HepG2 (cell line): ENCODE results near the gene KRT1. TPM values are rescaled to one million over a fixed set of nuclear protein-coding genes. Genes with fewer than 3 reads are reported as not detected.

Experiments used
- ATAC-seq: fragments of 200-7000 bp; cut with Tn5 transposase; 3 replicates; pipeline ENCODE4 v1.9.1; 2020; ENCODE audit warnings: mild to moderate bottlenecking, moderate library complexity
- BruUV-seq: library from RNA; stranded (reverse); fragments of 400-500 nt; replicated peaks from 2 replicates; lab custom pipeline; 2021; lab: Mats Ljungman, UMichigan
- CTCF ChIA-PET: fragments of 300-600 bp; formaldehyde crosslinking; extraction: SDS; loops from one replicate; lab custom pipeline; 2021; ENCODE audit warnings: low total read pairs, inconsistent platforms, low intra/inter-chr PET ratio; lab: Yijun Ruan, JAX
- POLR2A ChIA-PET: fragments of 350-600 bp; sonication (Branson Sonifier 250); formaldehyde crosslinking; loops from one replicate; lab custom pipeline; 2020; ENCODE audit warnings: antibody characterized with exemption, inconsistent platforms; lab: Yijun Ruan, JAX
- DNase-seq: peaks from one replicate; pipeline ENCODE4 v3.0.0-alpha.2; 2015; ENCODE audit warnings: low spot score
- FAIRE-seq: peaks from 3 replicates; lab custom pipeline; 2011; peaks lifted over from hg19 to GRCh38; lab: Jason Lieb, UNC
- H2AFZ ChIP-seq: one replicate; pipeline ENCODE4 v1.6.1; 2011; ENCODE audit warnings: low read length, inconsistent platforms
- H3K27ac ChIP-seq: fragments of 300-600 bp; 3 replicates; pipeline ENCODE4 v1.8.0; 2011; ENCODE audit warnings: mixed run types, mild to moderate bottlenecking, mixed read lengths, low read length, inconsistent platforms; ENCODE audit not compliant: insufficient read depth; ENCODE audit errors: extremely low read length
- H3K27me3 ChIP-seq, 2 experiments: fragments of 200-600 bp in 1 of 2; 2 replicates in 1 of 2; 3 replicates in 1 of 2; pipeline versions ENCODE4 v1.6.0 to v1.8.0; 2011; ENCODE audit warnings: low read length in 2 of 2, mild to moderate bottlenecking in 2 of 2, moderate library complexity in 2 of 2, inconsistent platforms in 1 of 2; ENCODE audit not compliant: insufficient read depth in 2 of 2, control insufficient read depth in 1 of 2
- H3K36me3 ChIP-seq, 2 experiments: fragments of 200-600 bp in 1 of 2; replicated peaks in 1 of 2; 2 replicates in 1 of 2; 3 replicates in 1 of 2; pipeline versions ENCODE4 v1.5.1 to v1.8.0; 2011; ENCODE audit warnings: low read length in 2 of 2, inconsistent platforms in 1 of 2; ENCODE audit not compliant: insufficient read depth in 2 of 2, control insufficient read depth in 1 of 2
- H3K4me1 ChIP-seq: 2 replicates; pipeline ENCODE4 v1.5.1; 2012; ENCODE audit warnings: low read length, inconsistent platforms; ENCODE audit not compliant: insufficient read depth
- H3K4me2 ChIP-seq: 2 replicates; pipeline ENCODE4 v1.6.0; 2011; ENCODE audit warnings: low read depth, low read length, inconsistent platforms
- H3K4me3 ChIP-seq, 3 experiments: fragments of 200-600 bp in 1 of 3; sonication (generic), shearing (Covaris generic) in 1 of 3; replicated peaks in 1 of 3; 2 replicates each; pipeline ENCODE4 v1.5.1; 2011 to 2016; ENCODE audit warnings: low read length in 3 of 3, inconsistent platforms in 2 of 3, low read depth in 2 of 3, mild to moderate bottlenecking in 2 of 3, control low read depth in 1 of 3, mixed read lengths in 1 of 3; ENCODE audit not compliant: insufficient read depth in 1 of 3
- H3K79me2 ChIP-seq: one replicate; pipeline ENCODE4 v1.6.1; 2011; ENCODE audit warnings: low read length, inconsistent platforms; ENCODE audit not compliant: insufficient read depth
- H3K9ac ChIP-seq: 2 replicates; pipeline ENCODE4 v1.6.0; 2011; ENCODE audit warnings: mild to moderate bottlenecking, low read depth, low read length, inconsistent platforms; ENCODE audit not compliant: insufficient read depth
- H3K9me3 ChIP-seq: 2 replicates; pipeline ENCODE4 v1.5.1; 2012; ENCODE audit warnings: mild to moderate bottlenecking, low read length
- H4K20me1 ChIP-seq: 2 replicates; pipeline ENCODE4 v1.6.0; 2011; ENCODE audit warnings: inconsistent platforms, mild to moderate bottlenecking, low read length, moderate library complexity; ENCODE audit not compliant: insufficient read depth
- ARID3A ChIP-seq: IDR thresholded peaks from 2 replicates; pipeline ENCODE4 v1.6.1; 2012; ENCODE audit warnings: low read depth, low read length, improper control_type of control experiment
- E2F1 ChIP-seq: sonication (generic); formaldehyde crosslinking; IDR thresholded peaks from 2 replicates; pipeline ENCODE4 v1.5.0; 2020; ENCODE audit warnings: missing genetic modification reagents
- HOXA3 ChIP-seq: sonication (generic); formaldehyde crosslinking; IDR thresholded peaks from 2 replicates; pipeline ENCODE4 v1.5.0; 2020; ENCODE audit warnings: missing genetic modification reagents
- MLX ChIP-seq: IDR thresholded peaks from 2 replicates; pipeline ENCODE4 v1.6.1; 2016
- PRDM4 ChIP-seq: sonication (generic); formaldehyde crosslinking; IDR thresholded peaks from 2 replicates; pipeline ENCODE4 v1.9.0; 2021; ENCODE audit warnings: missing genetic modification reagents, borderline replicate concordance
- SMAD3 ChIP-seq: sonication (generic); formaldehyde crosslinking; IDR thresholded peaks from 2 replicates; pipeline ENCODE4 v1.4.0; 2020; ENCODE audit warnings: missing genetic modification reagents
- SYNCRIP ChIP-seq: fragments of 200-400 bp; formaldehyde crosslinking; IDR thresholded peaks from 2 replicates; pipeline ENCODE4 v1.6.1; 2018; ENCODE audit warnings: mild to moderate bottlenecking, low read depth, low read length; ENCODE audit not compliant: insufficient read depth
- TBL1XR1 ChIP-seq: fragments of 150-350 bp; IDR thresholded peaks from 2 replicates; pipeline ENCODE4 v1.6.1; 2014; ENCODE audit warnings: borderline replicate concordance, low read length; ENCODE audit not compliant: partially characterized antibody
- TP53 ChIP-seq: sonication (generic); formaldehyde crosslinking; conservative IDR thresholded peaks from 2 replicates; pipeline ENCODE4 v1.4.0; 2020; ENCODE audit warnings: missing genetic modification reagents
- ZNF556 ChIP-seq: sonication (generic); formaldehyde crosslinking; IDR thresholded peaks from 2 replicates; pipeline ENCODE4 v1.4.0; 2020; ENCODE audit warnings: mild to moderate bottlenecking, missing genetic modification reagents, borderline replicate concordance
- ZNF597 ChIP-seq: sonication (generic); formaldehyde crosslinking; IDR thresholded peaks from 2 replicates; pipeline ENCODE4 v1.5.0; 2020; ENCODE audit warnings: missing genetic modification reagents
- ZNF816 ChIP-seq: sonication (generic); formaldehyde crosslinking; IDR thresholded peaks from 2 replicates; pipeline ENCODE4 v1.8.0; 2022; ENCODE audit warnings: missing genetic modification reagents, mild to moderate bottlenecking, borderline replicate concordance
- WGBS: methylation state at CpG from one replicate; pipeline ENCODE4 v1.1.6; 2017; ENCODE audit warnings: low lambda C conversion rate; 5-methylcytosine and 5-hydroxymethylcytosine counted together
- in situ Hi-C: cut with HindIII; loops from 2 replicates; pipeline ENCODE4 v1.10.0; 2017; ENCODE audit warnings: low pct_unique_long_range_greater_than_20kb; ENCODE audit not compliant: extremely low pct_ligation_motif_present
- intact Hi-C: fragments of 100-400 bp; cut with micrococcal nuclease; formaldehyde crosslinking; loops from one replicate; pipeline ENCODE4 v1.10.0; 2022; ENCODE audit not compliant: unreplicated experiment
- polyA plus RNA-seq, 8 experiments: library from polyadenylated mRNA; depleted of rRNA in 3 of 8; stranded (reverse) in 7 of 8; unstranded in 1 of 8; fragments of >200 nt; fragmentation: Illumina TruSeq in 4 of 8; extraction: Trizol in 4 of 8; gene quantifications; 2 replicates each; pipeline versions ENCODE4 v1.2.1 to v1.2.3, GENCODE V29; 2011 to 2016; ENCODE audit warnings: low read depth in 4 of 8, missing spikeins in 1 of 8, mixed read lengths in 1 of 8; ENCODE audit not compliant: insufficient read depth in 1 of 8
- total RNA-seq, 5 experiments: library from RNA; depleted of rRNA; stranded (reverse); fragments of >200 nt; fragmentation: Illumina TruSeq; extraction: Trizol; gene quantifications; 2 replicates each; pipeline ENCODE4 v1.2.3, GENCODE V29; 2016; ENCODE audit warnings: low read depth in 1 of 5
- TF ChIP-seq, protein P1 (sequence below): sonication (generic); formaldehyde crosslinking; IDR thresholded peaks from 2 replicates; pipeline ENCODE4 v1.5.1; 2020; ENCODE audit warnings: mild to moderate bottlenecking, missing genetic modification reagents, moderate library complexity

The KRT1 gene
- total and polyA plus RNA-seq, 2 of the 13 experiments (the other 11 are each of a cell fraction or from before 2014, with no cell fraction given): not detected

- TF ChIP-seq ARID3A: no peak
Observed at GRCh38 chr12:52690351-52691075, 10.3 kb upstream of the KRT1 start (continued).

DNA sequence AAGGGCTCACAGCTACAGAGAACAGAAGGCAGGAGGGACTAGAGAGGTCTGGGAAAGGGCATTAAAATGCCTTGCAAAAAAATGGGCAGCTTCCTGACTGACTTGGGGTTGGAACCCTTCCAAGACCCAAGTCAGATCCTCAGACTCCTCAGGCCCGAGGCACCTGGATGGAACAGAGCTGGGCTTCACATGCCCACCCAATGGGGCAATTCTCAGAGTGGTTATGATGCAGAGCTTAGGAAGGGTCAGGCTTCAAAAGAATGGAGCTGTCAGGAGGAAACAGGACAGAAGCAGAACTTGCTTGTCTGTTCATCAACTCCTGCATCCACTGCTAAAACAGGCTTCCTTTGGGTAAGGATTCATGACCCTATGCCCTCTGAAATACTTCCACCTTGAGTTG, 9.7 kb upstream of the KRT1 start:
- Histone ChIP-seq H4K20me1 (no peaks in the 10 kb centered on the region), H3K4me2 (no peak overlapping the region), H2AFZ (no peak overlapping the region), H3K27me3 (peaks cover 6 to 57% of the 10 kb centered on the region in 2 experiments; a peak in 3 of 5 replicates), H3K9me3 (no peaks in the 10 kb centered on the region), H3K27ac (no peak overlapping the region), H3K4me3 (no peak overlapping the region), H3K4me1 (no peaks in the 10 kb centered on the region), H3K79me2 (no peaks in the 10 kb centered on the region), H3K36me3 (no peaks in the 10 kb centered on the region), H3K9ac (no peak overlapping the region)
- WGBS: 0% methylated on average over 1 of the region's 1 CpG
- no peak for DNase-seq
- intact Hi-C loops: no loop called here
- in situ Hi-C loops: loop anchor here (25.0 kb wide), 1 partner anchor 297 kb away; no protein-coding TSS in a partner anchor
- FAIRE-seq: no peak
- POLR2A ChIA-PET: no interaction called here
- CTCF ChIA-PET: no interaction called here
- no TSS peak for BruUV-seq
- ATAC-seq: no peak
- no peak for TF ChIP-seq TP53 (CRISPR knock-in tag)
- no peak for TF ChIP-seq SMAD3 (CRISPR knock-in tag)
- TF ChIP-seq ZNF556 (CRISPR knock-in tag): no peak
- no peak for TF ChIP-seq PRDM4
- TF ChIP-seq, protein P1, sequence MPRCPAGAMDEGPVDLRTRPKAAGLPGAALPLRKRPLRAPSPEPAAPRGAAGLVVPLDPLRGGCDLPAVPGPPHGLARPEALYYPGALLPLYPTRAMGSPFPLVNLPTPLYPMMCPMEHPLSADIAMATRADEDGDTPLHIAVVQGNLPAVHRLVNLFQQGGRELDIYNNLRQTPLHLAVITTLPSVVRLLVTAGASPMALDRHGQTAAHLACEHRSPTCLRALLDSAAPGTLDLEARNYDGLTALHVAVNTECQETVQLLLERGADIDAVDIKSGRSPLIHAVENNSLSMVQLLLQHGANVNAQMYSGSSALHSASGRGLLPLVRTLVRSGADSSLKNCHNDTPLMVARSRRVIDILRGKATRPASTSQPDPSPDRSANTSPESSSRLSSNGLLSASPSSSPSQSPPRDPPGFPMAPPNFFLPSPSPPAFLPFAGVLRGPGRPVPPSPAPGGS: no peak
- TF ChIP-seq SYNCRIP: no peak
- no peak for TF ChIP-seq ZNF597 (CRISPR knock-in tag)
- no peak for TF ChIP-seq MLX (CRISPR knock-in tag)
- no peak for TF ChIP-seq TBL1XR1
- no peak for TF ChIP-seq ZNF816 (CRISPR knock-in tag)
- TF ChIP-seq HOXA3: no peak
- no peak for TF ChIP-seq E2F1
